Measurements from ENCODE around the gene OXER1.
A peak's percentile ranks its signal among the peaks of the same experiment; 100 is the strongest.

The OXER1 gene

DNA sequence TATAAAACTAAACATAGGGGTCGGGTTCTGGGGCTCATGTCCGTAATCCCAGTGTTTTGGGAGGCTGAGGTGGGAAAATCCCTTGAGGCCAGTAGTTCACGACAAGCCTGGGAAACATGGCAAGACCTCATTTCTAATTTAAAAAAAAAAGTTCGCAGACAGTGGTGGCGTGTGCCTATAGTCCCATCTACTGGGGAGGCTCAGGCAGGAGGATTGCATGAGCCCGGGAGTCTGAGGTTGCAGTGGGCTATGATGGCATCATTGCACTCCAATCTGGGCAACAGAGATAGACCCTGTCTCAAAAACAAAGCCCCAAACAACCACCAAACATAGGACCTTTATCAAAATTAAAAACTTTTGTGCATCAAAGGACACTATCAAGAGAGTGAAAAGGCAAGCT is 38.2 kb upstream of the OXER1 start:
- Histone ChIP-seq H3K4me3 (ENCODE audit: low read length in 2 of 2) (no peak overlapping the region), H3K9ac (ENCODE audit: low read length in 2 of 2) (no peak overlapping the region), H3K9me3 (ENCODE audit: control insufficient read depth in 2 of 2, low read length in 2 of 2) (no peaks in the 10 kb centered on the region), H3K27ac (ENCODE audit: low read length) (no peak overlapping the region), H3K4me1 (ENCODE audit: control insufficient read depth, insufficient read depth, low read length) (peaks cover 9% of the 10 kb centered on the region), H3K27me3 (ENCODE audit: control insufficient read depth in 1 of 2, insufficient read depth in 2 of 2, low read length in 2 of 2) (no peaks in the 10 kb centered on the region), H3K36me3 (ENCODE audit: control insufficient read depth in 2 of 2, insufficient read depth in 2 of 2, low read length in 2 of 2) (no peaks in the 10 kb centered on the region)

DNA sequence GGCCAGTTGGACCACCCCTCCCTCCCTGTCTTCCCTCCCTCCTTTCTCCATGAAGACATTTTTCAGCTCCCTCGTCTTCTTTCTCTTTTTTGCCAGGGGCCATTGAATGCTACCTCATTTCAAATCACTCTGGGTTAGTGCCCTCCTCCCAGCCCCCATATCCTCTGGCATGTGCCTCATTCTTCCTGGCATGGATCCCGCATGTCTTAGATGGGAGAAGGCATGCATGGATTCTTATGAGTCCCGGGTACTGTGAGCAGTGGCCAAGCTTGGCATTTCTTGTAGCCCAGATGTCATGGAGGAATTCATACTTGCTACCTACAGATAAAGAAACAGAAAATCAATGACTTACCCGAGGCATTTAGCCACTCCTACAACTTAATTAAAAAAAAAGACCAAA is 37.4 kb upstream of the OXER1 start:
- Histone ChIP-seq H3K27ac (ENCODE audit: low read length) (peak overlapping the region; percentile 62), H3K27me3 (ENCODE audit: control insufficient read depth in 1 of 2, insufficient read depth in 2 of 2, low read length in 2 of 2) (no peaks in the 10 kb centered on the region), H3K4me3 (ENCODE audit: low read length in 2 of 2) (no peak overlapping the region), H3K9me3 (ENCODE audit: control insufficient read depth in 2 of 2, low read length in 2 of 2) (no peaks in the 10 kb centered on the region), H3K4me1 (ENCODE audit: control insufficient read depth, insufficient read depth, low read length) (peaks cover 9% of the 10 kb centered on the region), H3K9ac (ENCODE audit: low read length in 2 of 2) (no peak overlapping the region), H3K36me3 (ENCODE audit: control insufficient read depth in 2 of 2, insufficient read depth in 2 of 2, low read length in 2 of 2) (no peaks in the 10 kb centered on the region)

DNA sequence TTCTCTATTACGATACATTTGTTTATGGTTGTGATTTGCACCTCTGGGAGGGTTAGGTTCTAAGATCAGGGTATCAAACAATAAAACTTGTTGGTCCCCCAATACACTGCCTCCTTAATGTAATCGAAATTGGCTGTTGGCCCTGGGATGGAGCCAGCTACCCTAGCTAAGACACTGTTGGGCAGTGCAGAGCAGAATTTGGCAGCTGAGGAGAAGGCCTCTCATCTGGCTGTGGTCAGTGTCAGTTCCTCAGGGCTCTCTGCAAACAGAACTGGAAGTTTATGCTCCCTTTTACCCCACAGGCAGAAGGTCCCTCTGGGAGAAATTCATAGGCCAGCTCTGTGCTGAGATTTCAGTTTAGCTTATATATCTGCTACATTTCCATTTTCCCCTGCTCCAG is 37.0 kb upstream of the OXER1 start:
- peaks cover 9% of the 10 kb centered on the region for H3K4me1 ChIP-seq (ENCODE audit: control insufficient read depth, insufficient read depth, low read length)
- H3K4me3 ChIP-seq (ENCODE audit: low read length in 2 of 2), result no peak overlapping the region
- H3K27me3 ChIP-seq (ENCODE audit: control insufficient read depth in 1 of 2, insufficient read depth in 2 of 2, low read length in 2 of 2), result no peaks in the 10 kb centered on the region
- H3K36me3 ChIP-seq (ENCODE audit: control insufficient read depth in 2 of 2, insufficient read depth in 2 of 2, low read length in 2 of 2), result no peaks in the 10 kb centered on the region
- no peaks in the 10 kb centered on the region for H3K9me3 ChIP-seq (ENCODE audit: control insufficient read depth in 2 of 2, low read length in 2 of 2)
- no peak overlapping the region for H3K9ac ChIP-seq (ENCODE audit: low read length in 2 of 2)
- H3K27ac ChIP-seq (ENCODE audit: low read length), result peak overlapping the region; percentile 62

DNA sequence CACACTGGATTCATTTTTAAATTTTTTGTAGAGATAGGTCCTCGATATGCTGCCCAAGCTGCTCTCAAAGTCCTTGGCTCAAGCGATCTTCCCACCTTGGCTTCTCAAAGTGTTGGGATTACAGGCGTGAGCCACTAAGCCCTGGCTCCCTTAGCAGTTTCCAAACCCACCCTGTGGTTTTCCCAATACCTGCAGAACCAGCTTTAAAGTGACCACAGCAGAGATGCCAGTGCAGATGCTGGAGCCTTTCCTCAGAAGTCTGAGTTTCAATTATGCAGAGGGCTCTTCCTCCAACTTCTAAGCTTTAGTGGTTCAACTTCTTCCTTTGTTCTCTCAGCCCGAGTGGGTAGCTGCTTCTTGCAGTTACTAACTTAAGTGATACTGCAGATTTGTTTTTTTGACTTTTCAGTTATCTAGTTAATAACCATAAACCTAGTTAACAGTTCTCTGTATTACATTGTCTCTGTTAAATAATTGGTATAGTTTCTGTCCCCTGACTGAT is 36.6 kb upstream of the OXER1 start:
- Histone ChIP-seq H3K4me3 (ENCODE audit: low read length in 2 of 2) (no peak overlapping the region), H3K9me3 (ENCODE audit: control insufficient read depth in 2 of 2, low read length in 2 of 2) (no peaks in the 10 kb centered on the region), H3K9ac (ENCODE audit: low read length in 2 of 2) (no peak overlapping the region), H3K27me3 (ENCODE audit: control insufficient read depth in 1 of 2, insufficient read depth in 2 of 2, low read length in 2 of 2) (no peaks in the 10 kb centered on the region), H3K27ac (ENCODE audit: low read length) (peak overlapping the region; percentile 62), H3K4me1 (ENCODE audit: control insufficient read depth, insufficient read depth, low read length) (peaks cover 9% of the 10 kb centered on the region), H3K36me3 (ENCODE audit: control insufficient read depth in 2 of 2, insufficient read depth in 2 of 2, low read length in 2 of 2) (no peaks in the 10 kb centered on the region)

DNA sequence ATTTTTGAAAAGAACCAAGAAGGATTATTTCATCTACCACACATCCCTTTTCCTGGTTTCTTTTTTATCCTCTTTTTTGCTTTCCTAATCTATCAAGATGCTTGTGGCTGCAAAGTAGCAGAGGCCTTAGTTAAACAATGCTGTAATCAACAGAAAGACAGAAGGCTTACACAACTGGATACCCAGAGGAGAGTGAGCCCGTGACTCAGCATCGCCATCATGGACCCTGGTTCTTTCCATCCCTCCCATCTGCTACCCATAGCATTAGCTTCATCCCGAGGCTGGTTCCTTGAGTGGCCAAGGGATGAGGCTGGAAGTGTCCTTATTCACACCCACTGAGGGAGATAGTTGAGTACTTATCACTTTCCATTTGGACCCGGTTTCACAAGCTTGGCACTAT is 35.9 kb upstream of the OXER1 start:
- no peak overlapping the region for H3K4me3 ChIP-seq (ENCODE audit: low read length in 2 of 2)
- no peaks in the 10 kb centered on the region for H3K9me3 ChIP-seq (ENCODE audit: control insufficient read depth in 2 of 2, low read length in 2 of 2)
- no peaks in the 10 kb centered on the region for H3K36me3 ChIP-seq (ENCODE audit: control insufficient read depth in 2 of 2, insufficient read depth in 2 of 2, low read length in 2 of 2)
- H3K27ac ChIP-seq (ENCODE audit: low read length), result no peak overlapping the region
- H3K4me1 ChIP-seq (ENCODE audit: control insufficient read depth, insufficient read depth, low read length), result peaks cover 9% of the 10 kb centered on the region
- H3K27me3 ChIP-seq (ENCODE audit: control insufficient read depth in 1 of 2, insufficient read depth in 2 of 2, low read length in 2 of 2), result no peaks in the 10 kb centered on the region
- no peak overlapping the region for H3K9ac ChIP-seq (ENCODE audit: low read length in 2 of 2)

DNA sequence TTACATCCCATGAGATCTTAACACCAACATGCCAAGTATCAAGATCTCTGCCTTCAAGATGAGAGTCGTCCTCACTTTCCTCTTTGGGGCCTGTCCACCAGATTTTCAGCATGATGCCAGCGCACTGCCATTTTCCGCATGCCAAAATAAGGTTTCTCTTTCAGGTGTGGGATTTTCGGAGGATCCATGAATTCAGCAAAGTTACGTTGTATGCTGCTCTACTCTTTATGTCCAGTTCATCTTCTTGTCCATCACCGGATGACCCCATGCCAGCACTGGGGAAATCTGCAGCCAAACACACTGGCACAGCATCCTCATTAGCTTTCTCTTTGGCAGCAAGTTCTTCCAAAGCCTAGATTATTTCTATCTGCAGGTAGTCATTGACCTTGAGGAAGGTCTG is 33.3 kb upstream of the OXER1 start:
- peaks cover 15% of the 10 kb centered on the region for H3K4me1 ChIP-seq (ENCODE audit: control insufficient read depth, insufficient read depth, low read length)
- H3K36me3 ChIP-seq (ENCODE audit: control insufficient read depth in 2 of 2, insufficient read depth in 2 of 2, low read length in 2 of 2), result no peaks in the 10 kb centered on the region
- H3K9ac ChIP-seq (ENCODE audit: low read length in 2 of 2), result no peak overlapping the region
- no peak overlapping the region for H3K4me3 ChIP-seq (ENCODE audit: low read length in 2 of 2)
- no peak overlapping the region for H3K27ac ChIP-seq (ENCODE audit: low read length)
- no peaks in the 10 kb centered on the region for H3K27me3 ChIP-seq (ENCODE audit: control insufficient read depth in 1 of 2, insufficient read depth in 2 of 2, low read length in 2 of 2)
- no peaks in the 10 kb centered on the region for H3K9me3 ChIP-seq (ENCODE audit: control insufficient read depth in 2 of 2, low read length in 2 of 2)

DNA sequence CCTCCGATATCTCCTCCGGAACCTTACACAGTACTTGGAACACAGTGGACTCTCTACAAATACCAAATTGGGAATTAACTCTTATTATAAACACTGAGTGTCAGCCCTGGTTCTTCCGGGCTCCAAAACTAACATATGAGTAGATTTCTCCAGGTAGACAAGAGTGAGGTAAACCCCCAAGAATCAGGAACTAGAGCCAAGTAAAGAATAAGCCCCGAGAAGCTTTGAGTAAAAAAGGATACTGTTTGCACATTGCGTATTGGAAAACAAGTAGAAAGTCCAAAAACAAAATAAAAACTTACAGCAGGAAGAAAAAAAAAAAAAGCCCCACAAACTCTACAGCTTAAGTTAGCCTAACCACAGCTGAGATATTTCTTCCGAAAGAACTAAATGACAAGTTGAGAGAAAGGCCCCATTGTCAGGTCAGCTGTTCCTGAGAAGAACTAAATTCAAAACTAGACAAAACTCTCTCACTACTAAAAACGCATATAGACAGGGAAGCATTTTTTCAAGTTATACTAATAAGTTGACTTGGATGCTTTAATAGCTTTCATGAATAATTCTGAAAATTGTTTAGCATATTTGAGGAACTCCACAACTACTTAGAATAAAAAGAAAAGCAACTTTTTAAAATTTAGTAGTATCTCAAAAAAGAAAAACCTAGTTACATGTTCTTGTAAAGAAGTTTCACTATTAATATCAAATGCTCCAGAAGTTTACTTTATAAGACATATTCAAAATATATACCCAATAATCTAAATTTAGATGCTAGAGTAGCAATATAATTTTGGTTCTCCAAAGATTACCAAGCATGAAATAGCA is 32.7 kb upstream of the OXER1 start:
- Histone ChIP-seq H3K27ac (ENCODE audit: low read length) (no peak overlapping the region), H3K9me3 (ENCODE audit: control insufficient read depth in 2 of 2, low read length in 2 of 2) (no peaks in the 10 kb centered on the region), H3K36me3 (ENCODE audit: control insufficient read depth in 2 of 2, insufficient read depth in 2 of 2, low read length in 2 of 2) (no peaks in the 10 kb centered on the region), H3K4me1 (ENCODE audit: control insufficient read depth, insufficient read depth, low read length) (peaks cover 17% of the 10 kb centered on the region), H3K9ac (ENCODE audit: low read length in 2 of 2) (no peak overlapping the region), H3K4me3 (ENCODE audit: low read length in 2 of 2) (no peak overlapping the region), H3K27me3 (ENCODE audit: control insufficient read depth in 1 of 2, insufficient read depth in 2 of 2, low read length in 2 of 2) (no peaks in the 10 kb centered on the region)

DNA sequence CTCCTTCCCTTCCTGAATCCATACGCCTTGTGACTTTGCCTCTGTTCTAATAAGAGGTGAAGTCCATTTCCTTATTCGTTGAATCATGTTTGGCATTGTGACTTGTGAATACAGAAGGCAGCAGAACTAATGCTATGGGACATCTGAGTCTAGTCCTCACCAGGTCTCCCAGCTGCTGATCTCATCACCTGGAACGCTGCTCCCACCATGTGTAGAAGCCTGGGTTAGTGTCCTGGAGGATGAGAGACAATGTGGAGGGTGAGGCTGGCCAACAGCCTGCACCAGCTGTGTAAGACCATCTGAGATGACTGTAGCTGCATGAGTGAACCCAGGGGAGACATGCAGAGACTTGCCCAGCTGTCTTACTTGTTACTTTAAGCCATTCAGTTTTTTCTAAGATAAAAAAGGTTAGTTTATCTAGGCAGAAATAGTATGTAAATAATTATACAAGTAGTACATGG is 31.9 kb upstream of the OXER1 start:
- Histone ChIP-seq H3K9me3 (ENCODE audit: control insufficient read depth in 2 of 2, low read length in 2 of 2) (no peaks in the 10 kb centered on the region), H3K9ac (ENCODE audit: low read length in 2 of 2) (no peak overlapping the region), H3K4me3 (ENCODE audit: low read length in 2 of 2) (no peak overlapping the region), H3K4me1 (ENCODE audit: control insufficient read depth, insufficient read depth, low read length) (peaks cover 16% of the 10 kb centered on the region), H3K27ac (ENCODE audit: low read length) (peak overlapping the region; percentile 53), H3K27me3 (ENCODE audit: control insufficient read depth in 1 of 2, insufficient read depth in 2 of 2, low read length in 2 of 2) (no peaks in the 10 kb centered on the region), H3K36me3 (ENCODE audit: control insufficient read depth in 2 of 2, insufficient read depth in 2 of 2, low read length in 2 of 2) (no peaks in the 10 kb centered on the region)

DNA sequence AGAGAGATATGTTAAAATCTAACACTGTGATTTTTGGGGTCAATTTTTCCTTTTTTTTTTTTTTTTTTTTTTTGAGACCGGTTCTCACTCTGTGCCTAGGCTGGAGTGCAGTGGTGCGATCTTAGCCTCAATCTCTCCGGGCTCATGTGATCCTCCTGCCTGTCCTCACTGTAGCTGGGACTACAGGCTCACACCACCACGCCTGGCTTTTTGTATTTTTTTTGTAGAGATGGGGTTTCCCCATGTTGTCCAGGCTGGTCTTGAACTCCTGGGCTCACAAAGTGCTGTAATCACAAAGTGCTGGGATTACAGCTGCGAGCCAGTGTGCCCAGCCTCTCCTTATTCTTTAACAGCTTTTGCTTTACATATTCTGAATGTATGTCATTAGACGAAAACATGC is 31.3 kb upstream of the OXER1 start:
- H3K9ac ChIP-seq (ENCODE audit: low read length in 2 of 2), result no peak overlapping the region
- no peaks in the 10 kb centered on the region for H3K9me3 ChIP-seq (ENCODE audit: control insufficient read depth in 2 of 2, low read length in 2 of 2)
- no peak overlapping the region for H3K27ac ChIP-seq (ENCODE audit: low read length)
- no peak overlapping the region for H3K4me3 ChIP-seq (ENCODE audit: low read length in 2 of 2)
- H3K36me3 ChIP-seq (ENCODE audit: control insufficient read depth in 2 of 2, insufficient read depth in 2 of 2, low read length in 2 of 2), result no peaks in the 10 kb centered on the region
- peaks cover 15% of the 10 kb centered on the region for H3K4me1 ChIP-seq (ENCODE audit: control insufficient read depth, insufficient read depth, low read length)
- H3K27me3 ChIP-seq (ENCODE audit: control insufficient read depth in 1 of 2, insufficient read depth in 2 of 2, low read length in 2 of 2), result no peaks in the 10 kb centered on the region

DNA sequence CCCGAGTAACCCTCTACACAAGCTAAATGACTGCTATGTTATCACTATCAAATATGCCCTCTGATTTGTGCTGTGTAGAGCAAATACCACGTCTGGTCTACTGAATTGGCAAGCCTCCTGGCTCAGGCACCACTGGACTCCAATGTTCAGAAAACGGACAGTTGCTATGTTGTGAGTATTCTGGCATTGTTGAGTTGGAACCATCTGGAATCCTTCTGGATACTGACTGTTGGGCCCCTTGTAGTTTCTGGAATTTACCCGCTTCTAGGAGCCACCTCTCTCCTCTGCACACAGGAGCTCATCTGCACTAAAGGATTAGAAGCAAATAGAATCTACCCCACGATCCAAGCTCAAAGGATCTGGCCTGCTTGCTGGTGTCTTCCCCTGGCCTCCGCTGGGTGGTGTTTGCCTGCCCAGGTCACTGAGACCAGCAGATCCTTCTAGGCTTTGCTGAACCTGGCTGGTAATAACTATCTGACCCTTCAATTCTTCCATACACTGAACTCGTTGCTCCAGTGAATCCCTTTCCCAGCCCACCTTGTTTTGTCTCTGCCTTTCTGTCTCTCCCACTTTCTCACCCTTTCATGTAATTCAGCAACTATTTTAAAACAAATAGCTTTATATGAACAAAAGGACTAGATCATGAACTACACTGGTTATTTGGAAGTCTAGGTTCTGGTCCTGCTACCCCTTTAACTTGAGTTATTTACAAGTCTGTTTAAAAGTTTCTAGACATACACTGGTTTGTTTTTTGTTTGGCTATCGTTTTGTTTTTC is 30.5 kb upstream of the OXER1 start:
- no peaks in the 10 kb centered on the region for H3K36me3 ChIP-seq (ENCODE audit: control insufficient read depth in 2 of 2, insufficient read depth in 2 of 2, low read length in 2 of 2)
- no peaks in the 10 kb centered on the region for H3K9me3 ChIP-seq (ENCODE audit: control insufficient read depth in 2 of 2, low read length in 2 of 2)
- no peak overlapping the region for H3K4me3 ChIP-seq (ENCODE audit: low read length in 2 of 2)
- H3K9ac ChIP-seq (ENCODE audit: low read length in 2 of 2), result no peak overlapping the region
- H3K27ac ChIP-seq (ENCODE audit: low read length), result no peak overlapping the region
- H3K27me3 ChIP-seq (ENCODE audit: control insufficient read depth in 1 of 2, insufficient read depth in 2 of 2, low read length in 2 of 2), result no peaks in the 10 kb centered on the region
- peaks cover 15% of the 10 kb centered on the region for H3K4me1 ChIP-seq (ENCODE audit: control insufficient read depth, insufficient read depth, low read length)
